K562 (cell line): Measurements from ENCODE around the gene MAGI2. TPM values are rescaled to one million over a fixed set of nuclear protein-coding genes. Genes with fewer than 3 reads are reported as not detected.

Experiments used
- ATAC-seq: fragments of 200-7000 bp; cut with Tn5 transposase; 3 replicates; pipeline ENCODE4 v1.9.1; 2020; ENCODE audit warnings: moderate library complexity
- BruUV-seq: library from RNA; stranded (reverse); fragments of 400-500 nt; replicated peaks from 2 replicates; lab custom pipeline; 2021; lab: Mats Ljungman, UMichigan
- CTCF ChIA-PET: fragments of 300-600 bp; formaldehyde crosslinking; extraction: SDS; loops from one replicate; lab custom pipeline; 2021; ENCODE audit warnings: low intra/inter-chr PET ratio; lab: Yijun Ruan, JAX
- POLR2A ChIA-PET: fragments of 300-600, 350-650 bp; sonication (Branson Sonifier 250); formaldehyde crosslinking; extraction: SDS; loops from one replicate; lab custom pipeline; 2021; ENCODE audit warnings: antibody characterized with exemption, inconsistent platforms; lab: Yijun Ruan, JAX
- DNase-seq, 4 experiments: peaks; one replicate each; pipeline versions ENCODE4 v3.0.0 to v3.0.0-alpha.2; 2011 to 2018; ENCODE audit warnings: low spot score in 3 of 4, mixed read lengths in 3 of 4; ENCODE audit errors: extremely low read depth in 1 of 4
- FAIRE-seq: peaks from 2 replicates; lab custom pipeline; 2011; peaks lifted over from hg19 to GRCh38; lab: Jason Lieb, UNC
- H2AFZ ChIP-seq: 2 replicates; pipeline ENCODE4 v1.6.0; 2011; ENCODE audit warnings: low read depth, low read length, control low read depth, inconsistent platforms
- H3K27ac ChIP-seq: fragments of 200-600 bp; 3 replicates; pipeline ENCODE4 v1.8.0; 2011; ENCODE audit warnings: low read depth, mild to moderate bottlenecking, control low read depth, inconsistent platforms, low read length, moderate library complexity, mixed read lengths; ENCODE audit errors: extremely low read depth
- H3K27me3 ChIP-seq, 2 experiments: fragments of 300-600 bp in 1 of 2; 2 replicates in 1 of 2; 3 replicates in 1 of 2; pipeline versions ENCODE4 v1.6.0 to v1.8.0; 2011; ENCODE audit warnings: inconsistent platforms in 2 of 2, low read length in 2 of 2, mild to moderate bottlenecking in 1 of 2, mixed read lengths in 1 of 2, moderate library complexity in 1 of 2; ENCODE audit not compliant: control insufficient read depth in 2 of 2, insufficient read depth in 2 of 2
- H3K36me3 ChIP-seq: fragments of 300-600 bp; 3 replicates; pipeline ENCODE4 v1.8.0; 2011; ENCODE audit warnings: mild to moderate bottlenecking, low read length, inconsistent platforms; ENCODE audit not compliant: control insufficient read depth, insufficient read depth
- H3K4me1 ChIP-seq, 2 experiments: fragments of 200-600 bp in 1 of 2; replicated peaks in 1 of 2; 2 replicates in 1 of 2; 3 replicates in 1 of 2; pipeline versions ENCODE4 v1.5.1 to v1.8.0; 2011; ENCODE audit warnings: inconsistent platforms in 2 of 2, low read length in 2 of 2, mild to moderate bottlenecking in 1 of 2, mixed read lengths in 1 of 2, moderate library complexity in 1 of 2; ENCODE audit not compliant: control insufficient read depth in 2 of 2, insufficient read depth in 2 of 2
- H3K4me2 ChIP-seq: 2 replicates; pipeline ENCODE4 v1.6.1; 2011; ENCODE audit warnings: low read length, control low read depth, inconsistent platforms, mixed read lengths; ENCODE audit not compliant: insufficient read depth
- H3K4me3 ChIP-seq: fragments of 200-600 bp; sonication (generic), shearing (Covaris generic); 2 replicates; pipeline ENCODE4 v1.5.1; 2016; ENCODE audit warnings: control low read depth, inconsistent platforms
- H3K79me2 ChIP-seq: fragments of 200-600 bp; 3 replicates; pipeline ENCODE4 v1.8.0; 2011; ENCODE audit warnings: low read length, inconsistent platforms; ENCODE audit not compliant: control insufficient read depth, insufficient read depth
- H3K9ac ChIP-seq, 2 experiments: 2 replicates each; pipeline versions ENCODE4 v1.6.0 to v1.6.1; 2011; ENCODE audit warnings: low read depth in 2 of 2, low read length in 2 of 2, control low read depth in 1 of 2, inconsistent platforms in 1 of 2, mild to moderate bottlenecking in 1 of 2, mixed read lengths in 1 of 2; ENCODE audit not compliant: insufficient read depth in 1 of 2
- H3K9me1 ChIP-seq: one replicate; pipeline ENCODE4 v1.6.0; 2011; ENCODE audit warnings: inconsistent platforms, mild to moderate bottlenecking, low read length, moderate library complexity; ENCODE audit not compliant: control insufficient read depth, insufficient read depth
- H3K9me3 ChIP-seq: replicated peaks from 2 replicates; pipeline ENCODE4 v1.5.1; 2011; ENCODE audit warnings: low read depth, low read length, inconsistent platforms; ENCODE audit not compliant: control insufficient read depth, insufficient read depth
- H4K20me1 ChIP-seq: replicated peaks from 2 replicates; pipeline ENCODE4 v1.6.1; 2011; ENCODE audit warnings: low read length, inconsistent platforms, mixed read lengths; ENCODE audit not compliant: control insufficient read depth, insufficient read depth
- BCOR ChIP-seq: fragments of 450-650 bp; IDR thresholded peaks from 2 replicates; pipeline ENCODE4 v1.6.1; 2016
- BDP1 ChIP-seq: IDR thresholded peaks from 3 replicates; pipeline ENCODE4 v1.6.1; 2011; ENCODE audit not compliant: insufficient read length, insufficient read depth
- MTA1 ChIP-seq: fragments of 450-650 bp; IDR thresholded peaks from 2 replicates; pipeline ENCODE4 v1.6.1; 2017; ENCODE audit warnings: borderline replicate concordance
- MTA2 ChIP-seq: fragments of 450-650 bp; IDR thresholded peaks from 2 replicates; pipeline ENCODE4 v1.6.1; 2016; ENCODE audit warnings: low read depth
- TRIM24 ChIP-seq, 2 experiments: fragments of 450-650 bp; IDR thresholded peaks; 2 replicates each; pipeline ENCODE4 v1.6.1; 2016
- ZFP1 ChIP-seq: fragments of 450-650 bp; formaldehyde crosslinking; IDR thresholded peaks from 2 replicates; pipeline ENCODE4 v1.4.0; 2020; ENCODE audit warnings: mild to moderate bottlenecking, mixed read lengths
- ZFP36 ChIP-seq: fragments of 150-350 bp; IDR thresholded peaks from 2 replicates; pipeline ENCODE4 v1.6.1; 2018; ENCODE audit warnings: low read length, low read depth; ENCODE audit not compliant: partially characterized antibody
- ZNF217 ChIP-seq: sonication (generic); formaldehyde crosslinking; IDR thresholded peaks from 2 replicates; pipeline ENCODE4 v1.8.0; 2022; ENCODE audit warnings: mild to moderate bottlenecking, missing genetic modification reagents
- WGBS: fragments of 100-300 bp; shearing (Covaris generic); methylation state at CpG from one replicate; pipeline ENCODE4 v1.1.6; 2016; ENCODE audit warnings: low coverage, mixed read lengths; ENCODE audit not compliant: insufficient coverage; ENCODE audit errors: missing lambda C conversion rate; 5-methylcytosine and 5-hydroxymethylcytosine counted together
- in situ Hi-C: fragments of 300-500 bp; cut with MboI; formaldehyde crosslinking; loops from 4 replicates; pipeline ENCODE4 v1.15.0; 2018; ENCODE audit warnings: inconsistent platforms, mixed read lengths
- intact Hi-C: fragments of 100-400 bp; cut with micrococcal nuclease; formaldehyde crosslinking; loops from 2 replicates; pipeline ENCODE4 v1.14.2; 2022
- polyA plus RNA-seq, 8 experiments: library from polyadenylated mRNA; depleted of rRNA in 4 of 8; stranded (reverse) in 5 of 8; unstranded in 3 of 8; fragments of >200 nt; fragmentation: Nextera tagmentation in 2 of 8; fragmentation: Illumina TruSeq in 1 of 8; extraction: Ambion mirVana in 2 of 8; extraction: Trizol in 1 of 8; gene quantifications; 2 replicates each; pipeline versions ENCODE4 v1.2.1 to v1.2.3, GENCODE V29; 2011 to 2014; ENCODE audit warnings: inconsistent platforms in 1 of 8, missing spikeins in 1 of 8
- total RNA-seq, 7 experiments: library from RNA; depleted of rRNA in 6 of 7; stranded (reverse); fragments of >200 nt in 6 of 7; fragmentation: Illumina TruSeq in 2 of 7; extraction: Trizol in 2 of 7; gene quantifications; 2 replicates each; pipeline versions ENCODE4 v1.2.1 to v1.2.3, GENCODE V29; 2011 to 2021; ENCODE audit warnings: low replicate concordance in 1 of 7
- TF ChIP-seq, protein P1 (sequence below): fragments of 450-650 bp; IDR thresholded peaks from 2 replicates; pipeline ENCODE4 v1.6.1; 2016; ENCODE audit warnings: low read depth, mild to moderate bottlenecking, moderate library complexity
- TF ChIP-seq, protein P2 (sequence below): fragments of 250-450 bp; sonication (Bioruptor Pico); IDR thresholded peaks from 2 replicates; pipeline ENCODE4 v1.5.0; 2022; ENCODE audit warnings: mild to moderate bottlenecking
- TF ChIP-seq, protein P3 (sequence below): fragments of 250-450 bp; sonication (Bioruptor Pico); IDR thresholded peaks from 2 replicates; pipeline ENCODE4 v1.8.0; 2021; ENCODE audit warnings: moderate library complexity, mild to moderate bottlenecking, inconsistent platforms
- TF ChIP-seq, protein P4 (sequence below): sonication (generic); IDR thresholded peaks from 2 replicates; pipeline ENCODE4 v1.6.1; 2016
- TF ChIP-seq, protein P5 (sequence below): fragments of 450-650 bp; conservative IDR thresholded peaks from 2 replicates; pipeline ENCODE4 v1.6.1; 2016; ENCODE audit warnings: missing genetic modification characterization, low read depth, mild to moderate bottlenecking, control low read depth, missing compliant biosample characterization

MAGI2 gene
- total and polyA plus RNA-seq, 9 of the 15 experiments (the other 6 are each of a cell fraction or from before 2014, with no cell fraction given) = 0.27 to 1.4 (median 0.70) TPM

DNA sequence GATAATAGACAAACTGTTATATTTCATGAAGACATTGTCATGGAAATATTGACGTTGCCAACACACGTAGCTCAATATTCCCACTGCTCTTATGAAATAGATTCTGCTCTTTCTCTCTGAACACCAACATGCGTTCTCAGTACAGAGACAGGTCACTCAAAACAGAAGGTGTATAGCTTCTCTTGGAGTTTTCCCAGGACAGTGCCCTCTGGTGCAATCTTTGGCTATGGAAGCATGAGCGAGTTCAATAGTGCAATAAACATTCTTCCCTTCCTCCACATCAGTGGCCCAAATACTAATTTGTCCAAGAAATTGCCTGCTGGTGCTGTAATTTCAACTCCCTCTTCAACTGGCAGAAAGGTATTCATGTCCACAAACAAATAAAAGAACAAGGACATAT lies 145.3 kb downstream of the MAGI2 start:
- DNase-seq = no peak
- Histone ChIP-seq H3K9me1 (no peaks in the 10 kb centered on the region), H3K27ac (no peak overlapping the region), H3K36me3 (no peaks in the 10 kb centered on the region), H3K27me3 (no peaks in the 10 kb centered on the region), H4K20me1 (no peaks in the 10 kb centered on the region), H3K9ac (no peak overlapping the region), H3K4me3 (no peak overlapping the region), H3K4me1 (no peaks in the 10 kb centered on the region), H3K79me2 (no peaks in the 10 kb centered on the region), H3K9me3 (no peaks in the 10 kb centered on the region), H2AFZ (no peak overlapping the region), H3K4me2 (no peak overlapping the region)
- in situ Hi-C loops = no loop called here
- POLR2A ChIA-PET = no interaction called here
- no peak for FAIRE-seq
- CTCF ChIA-PET = no interaction called here
- WGBS = 0% methylated on average over 4 of the region's 4 CpGs
- BruUV-seq = no TSS peak
- intact Hi-C loops = no loop called here
- TF ChIP-seq ZFP36 = no peak
- no peak for TF ChIP-seq BCOR
- no peak for TF ChIP-seq ZNF217 (CRISPR knock-in tag)
- TF ChIP-seq ZFP1 (CRISPR knock-in tag) = no peak
- TF ChIP-seq, protein P1, sequence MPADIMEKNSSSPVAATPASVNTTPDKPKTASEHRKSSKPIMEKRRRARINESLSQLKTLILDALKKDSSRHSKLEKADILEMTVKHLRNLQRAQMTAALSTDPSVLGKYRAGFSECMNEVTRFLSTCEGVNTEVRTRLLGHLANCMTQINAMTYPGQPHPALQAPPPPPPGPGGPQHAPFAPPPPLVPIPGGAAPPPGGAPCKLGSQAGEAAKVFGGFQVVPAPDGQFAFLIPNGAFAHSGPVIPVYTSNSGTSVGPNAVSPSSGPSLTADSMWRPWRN = no peak
- no peak for ATAC-seq

DNA sequence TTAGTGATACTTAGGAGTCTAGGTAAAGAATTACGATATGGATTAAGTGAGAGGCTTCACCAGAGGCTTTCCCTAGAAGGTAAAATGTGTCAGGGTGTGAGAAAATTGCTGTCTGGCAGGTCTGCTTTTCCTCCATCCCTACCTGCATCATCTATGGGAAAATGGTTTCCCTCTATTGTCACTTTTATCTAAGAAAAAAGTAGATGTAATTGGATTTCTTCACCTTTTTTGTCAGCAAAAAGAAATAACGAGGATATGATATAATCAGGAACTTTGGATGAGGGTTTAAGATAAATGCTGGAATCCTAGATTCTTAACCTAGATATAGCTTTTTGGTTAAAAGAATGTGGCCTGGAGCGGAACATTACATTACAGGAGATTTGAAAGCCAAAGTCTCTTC lies 146.1 kb downstream of the MAGI2 start:
- Histone ChIP-seq H3K4me3 (no peak overlapping the region), H3K27me3 (no peaks in the 10 kb centered on the region), H3K9me1 (no peaks in the 10 kb centered on the region), H4K20me1 (no peaks in the 10 kb centered on the region), H3K79me2 (no peaks in the 10 kb centered on the region), H3K4me2 (no peak overlapping the region), H3K27ac (no peak overlapping the region), H3K4me1 (no peaks in the 10 kb centered on the region), H3K36me3 (no peaks in the 10 kb centered on the region), H3K9ac (no peak overlapping the region), H3K9me3 (no peaks in the 10 kb centered on the region), H2AFZ (no peak overlapping the region)
- in situ Hi-C loops (no loop called here), intact Hi-C loops (no loop called here)
- DNase-seq = no peak
- POLR2A ChIA-PET = no interaction called here
- no peak for ATAC-seq
- no TSS peak for BruUV-seq
- CTCF ChIA-PET = no interaction called here
- FAIRE-seq = no peak
- 0% methylated on average over 3 of the region's 3 CpGs for WGBS
- TF ChIP-seq, protein P2, sequence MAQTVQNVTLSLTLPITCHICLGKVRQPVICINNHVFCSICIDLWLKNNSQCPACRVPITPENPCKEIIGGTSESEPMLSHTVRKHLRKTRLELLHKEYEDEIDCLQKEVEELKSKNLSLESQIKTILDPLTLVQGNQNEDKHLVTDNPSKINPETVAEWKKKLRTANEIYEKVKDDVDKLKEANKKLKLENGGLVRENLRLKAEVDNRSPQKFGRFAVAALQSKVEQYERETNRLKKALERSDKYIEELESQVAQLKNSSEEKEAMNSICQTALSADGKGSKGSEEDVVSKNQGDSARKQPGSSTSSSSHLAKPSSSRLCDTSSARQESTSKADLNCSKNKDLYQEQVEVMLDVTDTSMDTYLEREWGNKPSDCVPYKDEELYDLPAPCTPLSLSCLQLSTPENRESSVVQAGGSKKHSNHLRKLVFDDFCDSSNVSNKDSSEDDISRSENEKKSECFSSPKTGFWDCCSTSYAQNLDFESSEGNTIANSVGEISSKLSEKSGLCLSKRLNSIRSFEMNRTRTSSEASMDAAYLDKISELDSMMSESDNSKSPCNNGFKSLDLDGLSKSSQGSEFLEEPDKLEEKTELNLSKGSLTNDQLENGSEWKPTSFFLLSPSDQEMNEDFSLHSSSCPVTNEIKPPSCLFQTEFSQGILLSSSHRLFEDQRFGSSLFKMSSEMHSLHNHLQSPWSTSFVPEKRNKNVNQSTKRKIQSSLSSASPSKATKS = no peak
- TF ChIP-seq MTA2 (no peak), TRIM24 (IDR thresholded peaks at IDR 0.05) (no peak), MTA1 (no peak), BDP1 (no peak)
- TF ChIP-seq, protein P3, sequence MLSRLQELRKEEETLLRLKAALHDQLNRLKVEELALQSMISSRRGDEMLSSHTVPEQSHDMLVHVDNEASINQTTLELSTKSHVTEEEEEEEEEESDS = no peak
- TF ChIP-seq, protein P4, sequence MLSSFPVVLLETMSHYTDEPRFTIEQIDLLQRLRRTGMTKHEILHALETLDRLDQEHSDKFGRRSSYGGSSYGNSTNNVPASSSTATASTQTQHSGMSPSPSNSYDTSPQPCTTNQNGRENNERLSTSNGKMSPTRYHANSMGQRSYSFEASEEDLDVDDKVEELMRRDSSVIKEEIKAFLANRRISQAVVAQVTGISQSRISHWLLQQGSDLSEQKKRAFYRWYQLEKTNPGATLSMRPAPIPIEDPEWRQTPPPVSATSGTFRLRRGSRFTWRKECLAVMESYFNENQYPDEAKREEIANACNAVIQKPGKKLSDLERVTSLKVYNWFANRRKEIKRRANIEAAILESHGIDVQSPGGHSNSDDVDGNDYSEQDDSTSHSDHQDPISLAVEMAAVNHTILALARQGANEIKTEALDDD = no peak
- TF ChIP-seq, protein P5, sequence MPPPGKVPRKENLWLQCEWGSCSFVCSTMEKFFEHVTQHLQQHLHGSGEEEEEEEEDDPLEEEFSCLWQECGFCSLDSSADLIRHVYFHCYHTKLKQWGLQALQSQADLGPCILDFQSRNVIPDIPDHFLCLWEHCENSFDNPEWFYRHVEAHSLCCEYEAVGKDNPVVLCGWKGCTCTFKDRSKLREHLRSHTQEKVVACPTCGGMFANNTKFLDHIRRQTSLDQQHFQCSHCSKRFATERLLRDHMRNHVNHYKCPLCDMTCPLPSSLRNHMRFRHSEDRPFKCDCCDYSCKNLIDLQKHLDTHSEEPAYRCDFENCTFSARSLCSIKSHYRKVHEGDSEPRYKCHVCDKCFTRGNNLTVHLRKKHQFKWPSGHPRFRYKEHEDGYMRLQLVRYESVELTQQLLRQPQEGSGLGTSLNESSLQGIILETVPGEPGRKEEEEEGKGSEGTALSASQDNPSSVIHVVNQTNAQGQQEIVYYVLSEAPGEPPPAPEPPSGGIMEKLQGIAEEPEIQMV = no peak
